Keratinocyte (primary cell): ENCODE data around the gene RTN4IP1.
"Not testable (repeated sequence)": the region's sequence is repeated elsewhere in the genome, so short reads cannot be mapped to it uniquely, and the experiment has no call there.

ENCODE experiments used
- CTCF ChIP-seq, 3 experiments: IDR thresholded peaks in 1 of 3; conservative IDR thresholded peaks in 1 of 3; optimal IDR thresholded peaks in 1 of 3; 2 replicates in 2 of 3; 3 replicates in 1 of 3; pipeline versions ENCODE3 to v1.5.1; 2011; ENCODE audit warnings: low read length in 3 of 3, mild to moderate bottlenecking in 3 of 3, moderate library complexity in 2 of 3, control low read depth in 1 of 3, inconsistent platforms in 1 of 3; ENCODE audit not compliant: insufficient read depth in 2 of 3; ENCODE audit errors: extremely low read depth in 1 of 3
- EZH2 ChIP-seq: IDR thresholded peaks from one replicate; pipeline ENCODE4 v1.6.1; 2012; ENCODE audit warnings: inconsistent platforms, mild to moderate bottlenecking, low read length, moderate library complexity

GRCh38 chr6:106559659-106560058 is 69.6 kb downstream of the RTN4IP1 start:
- TF ChIP-seq CTCF (optimal IDR thresholded peaks at IDR 0.05 in 1 of 3, IDR thresholded peaks at IDR 0.05 in 1 of 3, conservative IDR thresholded peaks at IDR 0.05 in 1 of 3; ENCODE audit: extremely low read depth in 1 of 3, insufficient read depth in 2 of 3, low read length in 3 of 3); EZH2: not testable (repeated sequence)
